ENCODE data around the gene IDUA.

The IDUA gene

DNA sequence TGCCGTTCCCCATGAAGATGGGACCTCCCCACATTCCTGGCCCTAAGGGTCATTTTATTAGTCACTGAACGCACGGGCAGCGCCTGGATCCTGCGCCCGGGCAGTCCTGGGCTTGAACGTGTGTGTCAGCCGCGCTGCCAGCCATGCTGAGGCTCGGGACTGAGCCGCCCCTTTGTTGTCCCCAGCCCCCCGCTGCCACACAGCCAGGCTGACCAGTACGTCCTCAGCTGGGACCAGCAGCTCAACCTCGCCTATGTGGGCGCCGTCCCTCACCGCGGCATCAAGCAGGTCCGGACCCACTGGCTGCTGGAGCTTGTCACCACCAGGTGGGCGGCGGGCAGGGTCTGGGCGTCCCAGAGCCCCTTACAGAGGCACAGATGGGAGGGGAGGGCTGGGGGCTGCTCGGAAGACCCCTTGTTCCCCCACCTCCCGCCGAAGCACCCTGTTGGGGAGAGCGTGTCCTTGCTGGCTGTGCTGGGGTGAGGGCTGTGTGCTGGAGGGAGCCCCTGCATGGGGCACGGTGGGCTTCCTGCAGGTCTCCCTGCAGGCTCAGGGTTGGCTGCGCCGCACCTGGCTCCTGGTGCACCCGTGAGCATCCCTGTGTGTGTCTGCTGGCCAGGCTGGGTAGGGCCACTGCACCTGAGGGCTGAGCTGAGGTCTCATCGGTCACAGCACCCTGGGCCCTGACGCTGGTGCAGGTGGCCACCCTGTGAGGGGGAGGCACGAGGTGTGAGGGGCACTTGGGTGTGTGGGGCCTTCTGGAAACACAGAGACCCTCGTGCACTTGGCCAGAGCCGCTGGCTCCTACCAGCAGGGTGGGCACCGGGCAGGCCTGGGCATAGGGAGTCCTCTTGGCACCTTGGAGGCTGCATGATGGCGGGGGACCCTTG is 1.0 kb downstream of the IDUA start:
- no peak for DNase-seq (ENCODE audit: low spot score)

DNA sequence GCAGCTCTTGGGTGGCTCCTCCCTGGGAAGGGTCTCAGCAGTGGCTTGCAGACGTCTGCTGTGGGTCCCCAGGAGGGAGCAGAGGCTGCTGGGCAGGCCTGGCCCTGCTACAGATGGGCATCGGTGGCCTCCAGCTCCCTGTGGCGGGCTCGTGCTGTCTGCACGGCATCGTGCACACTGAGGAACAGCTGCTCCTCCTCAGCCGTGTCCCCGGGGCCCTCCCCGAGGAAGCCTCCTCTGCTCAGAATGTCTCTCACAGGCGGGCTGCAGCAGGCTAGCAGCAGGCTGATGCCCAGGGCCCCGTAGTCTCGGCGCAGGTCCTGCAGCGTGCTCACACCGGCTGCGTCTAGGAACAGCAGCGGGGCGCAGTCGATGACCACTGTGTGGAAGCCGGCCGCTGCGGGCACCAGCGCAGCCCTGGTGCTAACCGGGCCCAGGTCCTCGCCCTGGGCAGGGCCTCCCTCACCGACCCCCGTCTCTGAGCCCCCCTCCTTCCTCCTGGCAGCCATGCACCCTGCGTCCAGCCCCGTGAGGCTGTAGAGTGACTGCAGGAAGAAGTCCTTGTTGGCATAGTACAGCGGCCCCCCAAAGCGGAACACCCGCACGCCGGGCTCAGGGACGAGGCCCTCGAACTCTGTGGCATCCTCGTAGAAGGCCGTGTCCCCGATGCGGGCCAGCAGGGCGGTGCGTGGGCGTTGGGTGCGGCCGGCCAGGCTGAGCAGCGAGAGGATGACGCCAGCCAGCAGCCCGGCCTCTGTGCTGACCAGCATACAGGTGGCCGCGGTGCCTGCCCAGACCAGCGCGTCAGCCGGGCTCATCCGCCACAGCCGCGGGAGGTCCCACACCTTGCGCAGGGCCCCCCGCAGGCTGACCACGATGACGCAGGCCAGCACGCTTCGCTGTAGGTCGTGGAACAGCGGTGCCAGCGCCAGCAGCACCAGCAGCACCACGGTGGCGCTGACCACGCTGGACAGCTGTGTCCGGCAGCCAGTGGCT is 2.2 kb downstream of the IDUA start:
- no peak for DNase-seq (ENCODE audit: low spot score)

DNA sequence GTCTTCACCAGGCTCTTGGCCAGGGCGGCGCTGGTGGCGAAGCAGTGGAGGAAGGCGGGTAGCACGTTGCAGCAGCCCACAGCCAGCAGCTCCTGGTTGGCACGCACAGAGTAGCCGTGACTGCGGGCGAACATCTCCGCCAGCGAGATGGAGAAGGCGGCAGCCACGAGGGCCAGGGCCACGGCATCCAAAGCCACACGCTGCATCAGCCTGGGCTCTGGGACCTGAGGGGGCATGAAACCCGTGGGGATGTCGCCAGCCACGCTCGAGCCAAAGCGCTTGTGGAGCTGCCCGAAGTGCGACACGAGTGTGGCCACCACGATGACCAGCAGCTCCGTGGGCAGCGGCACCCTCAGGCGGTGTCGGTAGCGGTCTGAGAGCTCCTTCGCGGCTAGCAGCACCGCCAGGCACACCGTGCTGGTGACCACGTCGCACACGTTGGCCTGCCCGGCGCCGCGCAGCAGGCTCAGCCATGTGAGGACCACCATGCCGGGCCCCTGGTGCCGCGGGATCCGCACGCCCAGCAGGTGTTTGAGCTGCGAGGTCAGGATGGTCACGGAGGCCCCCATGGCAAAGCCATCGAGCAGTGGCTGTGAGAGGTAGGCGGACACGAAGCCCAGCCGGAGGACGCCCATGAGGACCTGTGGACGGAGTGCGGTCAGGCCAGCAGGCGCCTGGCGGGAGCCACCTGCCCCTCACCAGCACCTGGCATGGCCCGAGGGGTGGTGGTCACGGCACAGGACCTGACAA is 3.1 kb downstream of the IDUA start:
- DNase-seq (ENCODE audit: low spot score): no peak

DNA sequence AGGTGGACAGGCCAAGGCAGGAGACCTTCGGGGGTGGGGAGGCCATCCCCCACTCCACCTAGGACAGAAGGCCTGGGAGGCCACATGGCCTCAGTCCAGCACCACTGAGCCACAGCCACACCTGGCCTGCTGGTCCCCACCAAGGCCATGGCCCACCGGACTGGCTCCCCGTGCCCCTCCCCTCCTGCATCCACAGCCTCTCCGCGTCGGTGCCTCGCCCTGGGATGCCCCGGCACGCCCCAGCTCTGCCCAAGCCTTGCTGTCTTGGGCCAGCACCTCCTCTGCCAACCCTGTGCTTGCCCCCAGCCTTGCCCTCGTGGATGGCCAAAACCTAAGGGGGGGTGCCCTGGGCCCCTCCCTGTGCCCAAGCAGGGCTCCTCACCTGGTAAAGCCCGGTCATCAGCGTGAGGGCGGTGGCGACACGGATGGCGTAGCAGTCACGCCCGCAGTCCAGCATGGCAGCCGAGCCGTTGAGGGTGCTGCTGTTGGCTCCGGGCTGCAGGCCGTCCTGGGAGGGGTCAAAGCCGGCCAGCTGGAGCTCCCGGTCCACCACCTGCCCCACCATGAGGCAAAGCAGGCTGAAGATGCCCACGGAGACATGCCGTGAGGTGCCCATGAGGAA is 4.0 kb downstream of the IDUA start:
- no peak for DNase-seq (ENCODE audit: low spot score)

DNA sequence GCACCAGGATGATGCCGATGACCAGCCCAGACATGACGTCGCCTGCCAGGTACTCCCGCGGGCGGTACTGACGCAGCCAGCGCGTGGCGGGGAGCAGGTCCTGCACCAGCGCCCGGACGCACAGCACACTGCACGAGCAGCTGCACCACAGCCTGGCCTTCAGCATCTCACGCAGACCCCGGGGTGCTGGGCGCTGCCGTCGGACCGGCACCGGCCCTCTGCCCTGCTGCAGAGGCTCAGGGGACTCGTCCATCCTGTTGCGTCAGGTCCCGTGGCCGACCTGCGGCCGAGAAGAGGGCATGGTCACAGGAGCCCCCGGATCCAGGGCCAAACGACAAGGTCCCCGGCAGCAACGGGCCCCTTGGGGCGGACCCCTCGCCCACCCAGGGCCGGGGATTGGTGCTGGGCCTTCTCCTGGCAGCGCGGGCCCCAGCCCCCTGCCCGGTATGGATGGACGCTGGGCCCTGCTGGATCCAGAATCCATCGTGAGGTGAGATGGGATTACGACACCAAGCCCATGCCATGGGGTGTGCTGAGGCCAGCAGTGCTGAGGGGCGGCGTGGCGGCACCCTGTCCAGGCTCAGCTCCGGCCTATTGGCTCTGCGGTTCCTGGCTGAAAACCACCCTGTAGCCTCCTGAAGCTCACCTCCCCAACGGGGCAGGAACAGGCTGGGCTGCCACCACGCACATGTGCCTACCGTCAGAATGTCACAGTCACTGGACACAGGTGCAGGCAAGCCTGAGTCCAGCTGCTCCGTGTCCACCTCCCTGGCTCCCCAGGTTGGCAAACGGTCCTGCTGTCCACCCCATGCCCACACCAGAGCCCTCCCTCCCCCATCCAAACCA is 4.8 kb downstream of the IDUA start:
- DNase-seq (ENCODE audit: low spot score): no peak

DNA sequence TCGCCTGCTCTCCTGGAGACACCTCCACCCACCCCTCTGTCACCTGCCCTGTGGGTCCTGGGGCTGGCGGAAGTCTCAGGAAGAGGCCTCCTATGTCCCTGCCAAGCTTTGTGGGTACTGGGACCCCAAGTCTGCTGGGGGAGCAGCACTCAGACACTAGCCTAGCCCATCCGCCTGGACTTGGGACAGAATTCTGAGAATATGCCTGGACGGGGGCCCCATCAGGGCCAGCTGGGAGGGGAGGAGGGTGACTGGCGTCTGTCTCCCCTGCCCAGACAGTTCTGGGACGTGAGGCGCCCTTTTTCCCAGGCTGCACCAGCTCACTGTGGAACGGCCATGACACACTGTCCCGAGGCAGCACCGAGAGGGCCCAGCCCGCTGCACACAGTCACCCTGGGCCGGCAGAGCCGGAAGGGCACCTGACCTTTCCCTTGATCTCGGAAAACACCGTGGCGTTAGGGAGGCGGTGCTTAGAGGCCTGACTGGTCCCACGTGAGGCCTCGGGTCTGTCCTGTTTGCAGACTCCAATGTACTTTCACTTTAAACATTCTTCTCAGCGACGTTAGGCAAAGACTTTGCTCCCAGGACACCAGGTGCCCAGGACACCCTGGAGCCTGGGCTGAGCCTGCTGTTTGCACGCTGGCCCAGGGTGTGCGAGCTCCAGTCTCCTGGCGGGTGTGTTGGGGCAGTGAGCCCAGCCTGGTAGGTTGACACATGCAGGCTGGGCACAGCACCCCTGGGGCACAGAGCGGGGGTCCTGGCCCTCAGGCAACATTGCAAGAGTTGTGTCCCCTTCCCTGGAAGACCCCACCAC is 5.7 kb downstream of the IDUA start:
- no peak for DNase-seq (ENCODE audit: low spot score)

DNA sequence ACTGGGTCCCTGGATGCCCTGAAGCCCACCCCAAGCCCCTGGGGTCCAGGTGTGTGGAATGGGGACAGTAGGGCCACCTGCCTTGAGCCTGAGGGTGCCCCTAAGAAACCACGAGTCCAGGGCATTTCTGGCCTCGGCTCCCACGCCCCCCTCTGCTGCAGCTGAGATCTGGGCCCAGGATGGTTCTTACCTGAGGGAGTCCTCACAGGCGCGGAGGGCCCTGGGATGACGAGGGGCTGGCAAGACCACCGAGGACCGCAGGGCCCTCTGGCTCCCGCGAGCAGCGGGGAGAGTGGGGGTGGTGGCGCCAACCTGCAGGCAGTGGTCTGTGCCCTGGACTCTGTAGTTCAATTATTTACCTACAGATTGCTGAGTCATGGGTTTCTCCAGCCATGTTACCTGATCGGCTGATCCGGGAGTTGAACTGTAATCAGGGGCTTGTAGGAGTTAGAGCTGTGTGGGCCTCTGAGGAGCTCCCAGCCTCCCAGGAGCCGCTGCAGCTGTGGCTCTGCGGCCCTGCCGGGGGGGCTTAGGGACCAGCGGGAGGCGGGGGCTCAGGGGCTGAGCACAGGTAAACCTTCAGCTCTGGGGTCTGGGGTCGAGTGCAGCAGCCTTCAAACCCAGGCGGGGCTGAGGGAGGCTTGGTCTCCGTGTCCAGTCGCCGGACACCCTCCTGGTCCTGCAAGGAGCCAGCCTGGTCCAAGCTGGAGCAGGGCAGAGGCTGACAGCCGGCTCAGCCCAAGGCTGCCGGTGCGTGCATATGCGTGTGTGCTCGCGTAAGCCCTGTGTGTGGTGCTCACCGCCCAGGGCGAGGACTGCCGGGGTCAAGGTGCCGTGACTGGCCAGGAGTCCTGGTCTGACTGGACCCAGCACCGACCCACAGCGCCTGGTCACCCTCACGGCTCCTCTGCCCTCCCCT is 6.5 kb downstream of the IDUA start, which contains the start of gene SLC26A1:
SLC26A1 (minus strand) TSS at position 294 of the 919 bp plus-strand sequence. CDS start 1,701 bp downstream, outside the sequence.
- DNase-seq (ENCODE audit: low spot score): no peak

DNA sequence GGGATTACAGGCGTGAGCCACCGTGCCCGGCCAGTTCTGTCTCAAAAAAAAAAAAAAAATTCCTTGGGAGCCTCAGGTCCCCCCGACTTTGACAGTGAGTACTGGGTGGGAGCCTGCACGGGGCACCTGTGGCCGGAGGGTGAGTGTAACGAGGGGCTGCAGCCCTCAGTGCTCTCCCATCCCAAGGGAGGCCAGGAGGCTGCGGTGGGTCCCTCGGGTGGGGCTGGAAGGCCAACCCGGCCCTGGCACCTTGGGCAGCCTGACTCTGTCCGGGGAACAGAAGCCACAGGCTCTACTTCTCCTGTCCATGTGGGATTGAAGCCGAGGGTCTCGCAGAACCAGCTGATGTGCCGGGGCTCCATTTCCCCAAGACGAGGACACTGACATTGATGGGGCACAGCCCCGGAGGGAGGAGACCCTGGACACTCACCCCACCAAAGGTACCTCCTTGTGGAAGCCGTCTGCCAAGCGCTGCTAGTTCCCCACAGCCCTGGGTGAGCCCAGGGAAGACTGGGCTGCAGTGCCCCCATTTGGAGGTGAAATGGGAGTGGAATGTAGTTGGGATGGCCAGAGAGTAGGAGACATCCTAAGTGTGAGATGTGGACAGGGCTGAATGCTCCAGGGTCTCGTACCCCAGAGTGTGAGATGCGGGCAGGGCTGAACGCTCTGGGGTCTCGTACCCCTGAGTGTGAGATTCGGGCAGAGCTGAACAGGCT is 8.6 kb downstream of the IDUA start:
- no peak for DNase-seq (ENCODE audit: low spot score)

DNA sequence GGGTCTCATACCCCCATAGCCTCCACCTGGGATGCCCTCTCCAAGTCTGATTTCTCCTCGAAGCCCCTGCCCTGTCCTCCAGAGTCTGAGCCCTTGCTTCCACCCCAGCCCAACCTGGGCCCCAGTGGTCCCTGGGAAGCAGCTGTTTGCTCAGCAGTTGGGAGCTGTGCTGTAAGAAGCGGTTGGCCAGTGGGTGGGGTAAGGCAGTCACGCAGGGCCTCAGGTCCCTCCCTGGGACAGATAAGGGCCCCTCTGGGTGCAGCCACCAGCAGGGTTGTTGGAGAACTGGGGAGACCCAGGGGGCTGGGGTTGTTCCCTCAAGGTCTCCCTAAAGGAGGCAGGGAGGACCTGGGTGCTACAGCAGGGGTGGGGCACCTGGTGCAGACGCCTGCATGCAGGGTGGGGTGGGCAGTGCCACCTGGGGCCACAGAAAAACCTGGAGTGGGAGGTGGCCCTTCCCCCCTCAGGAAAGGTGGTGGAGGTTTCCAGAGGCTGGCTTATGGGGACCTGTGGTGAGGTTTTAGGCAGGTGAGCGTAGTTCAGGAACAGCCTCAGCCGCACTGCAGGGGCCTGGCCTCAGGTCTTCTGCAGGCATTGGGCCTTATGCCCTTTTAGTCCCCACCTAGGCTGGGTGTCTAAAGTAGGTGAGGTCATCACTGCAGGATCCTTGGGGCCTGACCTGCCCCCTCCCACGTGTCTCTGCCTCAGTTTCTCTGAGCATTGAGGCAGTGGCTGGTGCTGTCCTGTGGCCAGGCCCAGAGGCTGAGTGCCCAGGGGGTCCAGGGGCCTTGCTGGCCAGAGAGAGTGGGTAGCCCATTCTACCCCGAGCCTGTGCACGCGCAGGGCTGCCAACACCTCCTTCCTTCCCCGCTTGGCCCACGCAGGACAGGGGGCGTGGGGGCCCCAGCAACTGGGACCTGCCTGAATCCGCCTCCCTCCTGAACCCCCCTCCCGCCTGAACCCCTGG is 9.5 kb downstream of the IDUA start:
- DNase-seq (ENCODE audit: low spot score): no peak

DNA sequence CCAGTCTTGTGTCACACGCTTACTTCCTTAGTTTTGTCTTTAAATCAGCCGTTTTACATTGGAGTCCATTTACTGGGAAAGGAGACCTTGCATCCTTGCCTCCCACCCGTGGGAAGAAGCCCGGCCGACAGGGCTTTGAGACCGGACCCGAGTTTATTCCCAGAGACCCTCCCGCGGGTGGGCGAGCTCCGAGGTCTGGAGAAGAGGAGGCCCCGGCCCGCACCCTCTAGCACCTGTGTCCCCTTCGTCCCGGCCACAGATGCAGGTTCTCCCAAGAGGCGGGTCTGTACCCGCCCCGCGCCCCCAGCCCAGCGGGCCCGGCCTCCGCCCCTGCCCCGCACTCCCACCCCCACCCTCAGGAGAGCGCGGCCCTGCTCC is 10.1 kb downstream of the IDUA start:
- DNase-seq (ENCODE audit: low spot score): no peak

DNA sequence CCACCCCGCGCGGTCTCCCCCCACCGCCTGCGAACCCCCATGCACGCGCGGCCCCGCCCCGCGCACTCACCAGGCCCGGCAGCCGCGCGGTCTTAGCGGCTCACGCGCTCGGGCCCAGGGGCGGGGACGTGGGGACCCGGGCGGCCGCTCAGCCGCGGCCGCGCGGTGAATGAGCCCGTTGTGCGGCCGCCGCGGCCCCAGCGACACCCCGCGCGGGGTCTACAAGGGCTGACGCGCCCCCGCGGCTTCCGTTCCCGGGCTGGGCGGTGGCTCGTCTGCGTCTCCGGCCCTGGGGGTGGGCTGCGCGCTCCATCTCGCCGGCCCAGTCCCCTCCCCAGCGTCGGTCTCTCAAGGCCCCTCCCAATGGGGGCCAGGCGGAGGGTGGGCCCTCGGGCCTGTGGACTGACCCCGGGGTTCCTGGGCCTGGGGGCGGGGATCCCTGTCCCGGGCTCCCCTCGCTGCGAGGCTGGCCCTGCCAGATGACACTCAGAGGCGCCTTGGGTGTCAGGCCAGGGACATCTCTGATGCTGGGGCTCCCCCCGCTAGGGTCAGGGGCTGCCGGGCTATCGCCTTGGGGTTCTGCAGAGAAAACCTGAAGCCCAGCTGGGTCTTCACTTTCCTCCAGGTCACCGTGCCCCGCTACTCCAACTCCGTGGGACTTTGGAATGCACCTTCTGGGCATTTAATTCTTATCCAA is 10.7 kb downstream of the IDUA start:
- DNase-seq (ENCODE audit: low spot score): no peak

DNA sequence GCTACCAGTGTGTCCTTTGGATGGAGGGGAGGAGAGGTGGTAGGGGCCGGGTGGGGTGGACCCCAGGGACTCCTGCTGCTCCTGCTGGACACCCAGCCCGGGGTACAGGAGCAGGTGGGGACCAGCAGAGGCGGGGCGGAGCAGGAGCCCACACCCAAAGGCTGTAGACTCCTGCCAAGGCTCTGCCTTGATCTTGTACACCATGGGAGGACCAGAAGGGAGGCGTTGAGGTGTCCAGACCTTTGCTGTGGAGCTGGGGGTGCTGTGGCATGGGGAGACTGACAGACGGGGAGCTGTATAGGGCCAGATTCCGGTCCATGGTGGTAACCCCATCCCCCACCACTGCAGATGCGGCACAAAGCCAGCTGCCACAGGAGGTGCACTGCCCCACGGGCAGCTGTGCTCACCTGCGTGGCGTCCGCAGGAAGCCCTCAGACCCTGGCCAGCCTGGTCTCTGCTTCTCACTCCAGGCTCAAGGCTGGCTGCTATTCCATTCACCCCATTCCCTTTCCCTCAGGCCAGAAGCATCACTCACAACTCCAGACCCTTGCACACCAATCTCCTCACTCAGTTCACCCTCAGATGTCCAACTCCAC is 11.3 kb downstream of the IDUA start:
- no peak for DNase-seq (ENCODE audit: low spot score)

DNA sequence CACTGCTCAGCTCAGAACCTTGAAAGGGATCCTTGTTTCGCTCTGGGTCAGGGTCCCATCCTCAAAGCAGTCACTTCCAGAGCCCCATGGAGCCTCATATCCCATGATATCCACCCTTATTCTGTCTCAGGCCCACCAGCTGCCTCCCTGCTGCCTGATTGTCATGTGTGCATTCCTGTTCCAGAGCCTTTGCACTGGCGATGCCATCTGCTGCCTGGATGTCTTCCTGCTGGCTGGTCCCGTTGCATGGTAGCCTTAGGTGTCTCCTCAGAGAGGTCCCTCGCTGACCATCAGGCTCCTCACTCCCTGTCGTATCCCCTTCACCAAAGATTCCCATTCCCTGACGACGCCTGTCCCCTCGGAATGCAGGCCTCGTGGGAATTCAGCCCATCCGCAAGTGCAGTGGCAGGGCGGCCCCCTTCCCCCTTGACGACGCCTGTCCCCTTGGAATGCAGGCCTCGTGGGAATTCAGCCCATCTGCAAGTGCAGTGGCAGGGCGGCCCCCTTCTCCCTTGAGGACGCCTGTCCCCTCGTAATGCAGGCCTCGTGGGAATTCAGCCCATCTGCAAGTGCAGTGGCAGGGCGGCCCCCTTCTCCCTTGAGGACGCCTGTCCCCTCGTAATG is 12.5 kb downstream of the IDUA start:
- peak; percentile 81 for DNase-seq (ENCODE audit: low spot score)

DNA sequence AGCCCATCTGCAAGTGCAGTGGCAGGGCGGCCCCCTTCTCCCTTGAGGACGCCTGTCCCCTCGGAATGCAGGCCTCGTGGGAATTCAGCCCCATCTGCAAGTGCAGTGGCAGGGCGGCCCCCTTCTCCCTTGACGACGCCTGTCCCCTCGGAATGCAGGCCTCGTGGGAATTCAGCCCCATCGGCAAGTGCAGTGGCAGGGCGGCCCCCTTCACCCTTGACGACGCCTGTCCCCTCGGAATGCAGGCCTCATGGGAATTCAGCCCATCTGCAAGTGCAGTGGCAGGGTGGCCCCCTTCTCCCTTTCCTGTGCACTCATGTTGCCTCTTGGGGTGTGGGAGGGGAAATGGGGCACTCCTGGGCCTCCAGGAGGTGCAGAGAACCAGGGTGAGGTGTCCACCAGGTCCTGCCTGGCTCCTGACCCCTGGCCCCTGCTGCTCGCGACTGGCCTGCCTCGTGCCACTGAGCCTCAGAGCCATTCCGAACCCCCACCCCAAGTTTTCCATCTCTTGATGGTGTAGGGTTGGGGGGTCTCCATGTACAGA is 13.1 kb downstream of the IDUA start:
- DNase-seq (ENCODE audit: low spot score): peak; percentile 76

DNA sequence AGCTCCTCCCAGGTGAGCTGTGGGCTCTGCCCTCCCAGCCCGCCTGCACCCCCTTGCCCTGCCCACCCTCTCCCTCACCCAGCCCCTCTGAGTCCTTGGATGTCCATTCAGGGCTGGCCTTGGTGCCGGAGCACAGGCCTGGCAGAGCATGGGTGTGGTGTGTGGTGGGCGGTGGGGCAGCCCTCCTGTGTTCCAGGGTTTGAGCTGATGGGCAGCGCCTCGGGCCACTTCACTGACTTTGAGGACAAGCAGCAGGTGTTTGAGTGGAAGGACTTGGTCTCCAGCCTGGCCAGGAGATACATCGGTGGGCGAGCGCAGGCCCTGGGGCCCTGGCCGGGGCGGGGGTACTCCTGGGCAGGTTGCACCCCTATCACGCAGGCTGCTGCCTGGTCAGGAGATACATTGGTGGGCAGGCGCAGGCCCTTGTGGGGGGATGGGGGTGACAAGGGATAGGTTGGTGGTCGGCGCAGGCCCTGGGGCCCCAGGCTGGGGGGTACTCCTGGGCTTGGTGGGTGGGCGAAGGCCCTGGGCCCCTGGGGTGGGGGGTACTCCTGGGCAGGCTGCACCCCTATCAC is 13.9 kb downstream of the IDUA start:
- no peak for DNase-seq (ENCODE audit: low spot score)
